Stimulated activated CD4-positive, alpha-beta T cell treated with anti-CD3 and anti-CD28 coated beads, Interleukin-1b, Interleukin-23, amount 100 ng/mL, for 48 hours (primary cell): ENCODE data around the gene EIF2S1.
A peak's percentile ranks its signal among the peaks of the same experiment; 100 is the strongest.
"Not testable (repeated sequence)": the region's sequence is repeated elsewhere in the genome, so short reads cannot be mapped to it uniquely, and the experiment has no call there.

Experiments used
- DNase-seq: peaks from one replicate; pipeline ENCODE4 v3.0.0-alpha.2; 2020

Gene EIF2S1

GRCh38 chr14:67359775-67360469 is at the start of gene EIF2S1, which contains the start of gene ATP6V1D:
Gene EIF2S1, plus strand, starts transcription at chr14:67360328. Its CDS starts 4,440 bp downstream, at chr14:67364768.
Gene ATP6V1D, minus strand, starts transcription at chr14:67359804. Its CDS starts 106 bp downstream, at chr14:67359698.
- DNase-seq, result peak; percentile 99

- no peak for DNase-seq
Measured at GRCh38 chr14:67311868-67312267, 48.3 kb upstream of the EIF2S1 start.

- no peak for DNase-seq
Measured at GRCh38 chr14:67313153-67313552, 47.0 kb upstream of the EIF2S1 start.

- no peak for DNase-seq
Measured at GRCh38 chr14:67317822-67318221, 42.3 kb upstream of the EIF2S1 start.

GRCh38 chr14:67319142-67319541 is 41.0 kb upstream of the EIF2S1 start:
- DNase-seq, result no peak

GRCh38 chr14:67329666-67330065 is 30.5 kb upstream of the EIF2S1 start:
- DNase-seq, result not testable (repeated sequence)

GRCh38 chr14:67331368-67332125 is 28.6 kb upstream of the EIF2S1 start:
- DNase-seq, result no peak

- no peak for DNase-seq
Measured at GRCh38 chr14:67332468-67332867, 27.7 kb upstream of the EIF2S1 start.

- DNase-seq, result no peak
Measured at GRCh38 chr14:67335781-67336180, 24.3 kb upstream of the EIF2S1 start.

GRCh38 chr14:67341231-67341630 is 18.9 kb upstream of the EIF2S1 start:
- DNase-seq, result not testable (repeated sequence)

GRCh38 chr14:67343601-67344230 is 16.4 kb upstream of the EIF2S1 start:
- no peak for DNase-seq

GRCh38 chr14:67345583-67345982 is 14.5 kb upstream of the EIF2S1 start:
- no peak for DNase-seq

- DNase-seq, result no peak
Measured at GRCh38 chr14:67352055-67352454, 8.1 kb upstream of the EIF2S1 start.

- no peak for DNase-seq
Measured at GRCh38 chr14:67357186-67357968, 2.8 kb upstream of the EIF2S1 start.

- no peak for DNase-seq
Measured at GRCh38 chr14:67357969-67358354, 2.2 kb upstream of the EIF2S1 start.

GRCh38 chr14:67358924-67359774 is 979 bp upstream of the EIF2S1 start:
- DNase-seq, result no peak

- DNase-seq, result no peak
Measured at GRCh38 chr14:67360470-67361206, 510 bp downstream of the EIF2S1 start.

- DNase-seq, result no peak
Measured at GRCh38 chr14:67365476-67365875, 5.3 kb downstream of the EIF2S1 start.

GRCh38 chr14:67370830-67371229 is 10.7 kb downstream of the EIF2S1 start:
- no peak for DNase-seq

GRCh38 chr14:67371247-67372148 is 11.4 kb downstream of the EIF2S1 start:
- DNase-seq, result no peak
